HG02798 (cell line): ENCODE data around the gene SYNPO2.

Source experiments
- ATAC-seq: cut with Tn5 transposase; IDR thresholded peaks from one replicate; pipeline ENCODE4 v1.9.1; 2021; ENCODE audit warnings: mild to moderate bottlenecking; ENCODE audit not compliant: unreplicated experiment, poor library complexity

SYNPO2 gene

DNA sequence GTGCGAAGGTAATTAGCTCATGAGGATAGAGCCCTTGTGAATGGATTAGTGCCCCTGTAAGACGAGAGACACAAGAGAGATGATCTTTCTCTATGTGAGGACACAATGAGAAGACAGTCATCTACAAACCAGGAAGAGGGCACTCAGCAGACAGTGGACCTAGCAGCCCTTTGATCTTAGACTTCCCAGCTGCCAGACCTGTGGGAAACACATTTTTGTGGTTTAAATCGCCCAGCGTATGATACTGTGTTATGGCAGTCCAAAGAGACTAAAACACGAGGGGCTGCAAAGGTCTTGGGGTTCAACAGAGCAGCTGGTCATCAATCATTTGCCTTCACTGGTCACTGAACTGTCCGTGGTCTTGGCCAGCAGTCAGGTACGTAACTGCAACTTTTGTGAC, 9.2 kb upstream of the SYNPO2 start:
- ATAC-seq: no peak

DNA sequence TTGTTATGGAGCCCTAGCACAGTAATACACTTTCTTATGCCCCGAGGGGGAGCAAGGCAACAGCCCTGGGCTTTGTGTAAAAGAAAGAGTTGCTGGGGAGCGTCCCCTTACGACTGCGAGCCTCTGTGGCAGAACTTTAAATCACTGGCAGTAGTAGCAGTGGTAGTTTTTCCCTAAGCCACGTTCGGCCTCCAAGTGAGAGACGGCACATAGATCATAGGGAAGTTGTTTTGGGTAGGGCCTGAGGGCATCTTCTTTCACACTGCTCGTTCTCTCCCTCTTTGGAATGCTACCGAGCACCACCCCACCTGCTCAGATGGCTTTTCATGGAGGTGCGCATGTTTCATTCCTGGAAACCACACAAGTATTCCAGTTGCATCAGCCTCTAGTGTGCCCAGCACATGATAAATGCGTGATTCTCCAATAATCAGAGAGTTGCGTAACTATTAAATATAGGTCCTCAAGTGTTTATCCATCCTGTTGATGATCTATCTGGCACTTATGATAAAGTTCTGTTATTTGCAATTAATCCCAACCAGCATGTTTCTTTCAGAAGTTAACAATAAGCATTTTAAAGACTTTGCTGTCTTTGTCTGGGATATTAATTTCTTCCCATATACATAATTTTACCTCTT, 7.0 kb upstream of the SYNPO2 start:
- no peak for ATAC-seq

DNA sequence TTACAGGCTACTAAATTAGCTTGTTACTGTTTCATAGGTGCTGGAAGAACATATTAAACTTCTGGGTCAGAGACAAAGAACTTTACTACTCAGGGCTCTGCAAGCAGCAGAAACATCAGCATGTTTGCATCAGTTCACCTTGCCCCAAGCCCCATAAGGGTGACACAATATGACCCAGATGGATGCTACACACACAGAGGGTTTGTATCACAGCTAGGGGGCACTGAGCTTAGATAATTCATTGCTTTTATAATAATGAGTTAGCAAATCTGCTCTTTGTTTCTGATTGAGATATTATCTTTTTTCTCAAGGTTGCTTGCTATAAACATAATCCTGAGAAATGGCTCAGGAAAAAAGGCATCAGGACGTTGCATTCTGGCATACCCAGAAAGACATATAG, 4.8 kb upstream of the SYNPO2 start:
- no peak for ATAC-seq

DNA sequence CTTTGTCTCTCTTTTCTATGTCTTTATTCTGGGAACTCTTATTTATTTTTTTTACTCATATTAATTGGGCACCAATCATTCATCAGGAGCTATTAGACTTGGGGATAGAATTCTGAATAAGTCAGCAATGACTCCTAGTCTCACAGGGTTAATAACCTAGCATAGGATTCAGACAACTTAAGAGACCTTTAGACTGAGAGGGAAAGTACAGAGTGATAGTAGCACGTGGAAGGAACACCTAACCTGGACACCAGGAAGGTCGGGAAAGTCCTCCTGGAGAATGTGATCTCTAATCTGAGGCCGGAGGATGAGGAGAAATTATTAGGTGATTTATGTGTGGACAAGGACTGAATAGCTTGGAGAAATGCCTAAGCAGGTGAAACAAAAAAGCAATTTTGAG, 3.9 kb upstream of the SYNPO2 start:
- ATAC-seq: no peak

DNA sequence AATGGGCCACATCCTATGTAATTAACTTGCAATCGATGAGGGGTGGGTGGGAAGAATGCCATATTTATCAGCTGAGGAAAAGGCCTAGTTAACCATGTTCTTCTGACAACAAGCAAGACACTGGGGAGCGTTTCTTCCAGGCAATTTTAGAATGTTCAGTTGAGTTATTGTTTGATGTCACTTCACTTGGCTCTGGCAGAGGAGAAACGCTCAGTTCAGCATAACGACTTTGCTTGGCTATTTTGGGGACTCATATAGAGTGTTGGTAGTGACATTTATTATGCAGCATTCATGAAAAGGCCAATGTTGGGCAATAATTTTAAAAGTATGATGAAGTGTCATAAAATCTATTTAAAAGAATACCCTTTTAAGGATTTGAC, 648 bp downstream of the SYNPO2 start:
- ATAC-seq: no peak

DNA sequence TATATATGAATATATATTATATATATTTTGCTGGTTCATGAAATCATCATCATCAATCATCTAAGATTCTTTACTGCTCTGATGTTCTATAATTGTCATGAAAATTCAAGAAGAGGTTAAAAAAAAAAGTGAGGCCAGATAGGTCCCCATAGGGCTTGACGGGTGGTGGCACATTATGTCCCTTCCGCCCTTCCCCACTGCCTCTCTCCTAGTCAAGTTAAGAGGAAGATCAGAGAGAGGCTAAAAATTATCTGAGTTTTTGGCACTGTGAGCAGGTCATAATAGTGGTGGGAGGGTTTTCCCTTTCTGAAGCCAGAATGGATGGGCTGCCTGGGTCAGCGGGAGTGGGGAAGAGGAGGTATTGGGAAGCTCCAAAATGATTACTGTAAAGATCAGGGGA, 5.4 kb downstream of the SYNPO2 start:
- no peak for ATAC-seq

DNA sequence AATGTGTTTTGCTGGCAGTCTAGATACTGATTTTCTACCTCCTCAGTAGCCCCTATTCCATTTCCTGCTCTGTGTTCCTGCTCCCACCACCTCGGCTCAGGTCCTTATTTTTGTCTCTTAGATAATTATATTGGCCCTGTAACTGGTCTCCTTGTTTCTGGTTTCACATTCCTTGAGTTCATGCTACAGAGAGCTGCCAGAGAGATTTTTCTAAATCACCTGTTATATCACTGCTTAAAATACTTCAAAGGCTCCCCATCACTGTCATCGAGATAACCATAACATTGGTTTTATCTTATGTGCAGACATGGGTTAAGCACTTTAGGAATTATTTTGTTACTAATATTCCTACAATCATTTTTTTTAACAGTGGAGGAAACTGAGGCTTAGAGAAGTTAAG, 9.6 kb downstream of the SYNPO2 start:
- no peak for ATAC-seq

DNA sequence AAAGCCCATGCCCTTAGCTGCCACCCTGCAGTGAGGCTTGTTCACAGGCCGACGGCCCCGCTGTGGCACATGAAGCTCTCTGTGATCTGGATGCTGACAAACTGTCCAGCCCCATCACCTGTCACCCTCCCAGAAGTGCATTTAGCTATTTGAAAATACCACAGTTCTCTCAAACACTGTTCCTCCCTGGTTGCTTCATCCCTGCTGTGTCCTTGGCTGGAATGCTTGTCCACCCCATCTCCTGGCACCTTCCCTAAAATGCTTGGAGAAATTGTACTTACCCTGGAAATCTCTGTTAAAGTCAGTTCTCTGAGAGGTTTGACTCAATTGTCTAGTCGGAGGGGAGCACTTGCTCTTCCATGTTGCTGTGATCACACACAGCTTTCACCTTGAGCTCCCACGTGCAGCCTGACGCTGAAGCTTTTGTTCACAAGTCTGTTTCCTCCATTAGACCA, 10.1 kb downstream of the SYNPO2 start:
- no peak for ATAC-seq

DNA sequence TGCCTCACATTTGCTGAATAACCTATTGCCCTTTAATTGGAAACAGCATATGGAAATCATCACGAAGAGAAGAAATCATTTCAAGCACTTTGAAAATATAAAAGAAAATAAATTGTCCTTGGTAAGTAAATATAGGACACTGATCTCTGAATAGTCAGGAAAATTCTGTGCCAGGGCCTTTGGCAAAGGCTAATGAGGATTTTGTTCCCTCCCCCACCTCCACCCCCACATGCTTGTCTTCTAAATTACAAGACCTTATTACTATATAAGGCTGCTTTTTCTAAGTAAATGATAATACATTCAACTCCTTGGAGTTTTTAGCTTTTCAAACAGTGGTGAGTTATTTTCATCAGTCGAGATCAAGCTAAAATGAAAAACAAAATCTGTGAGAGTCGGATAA, 15.8 kb downstream of the SYNPO2 start:
- ATAC-seq: no peak

DNA sequence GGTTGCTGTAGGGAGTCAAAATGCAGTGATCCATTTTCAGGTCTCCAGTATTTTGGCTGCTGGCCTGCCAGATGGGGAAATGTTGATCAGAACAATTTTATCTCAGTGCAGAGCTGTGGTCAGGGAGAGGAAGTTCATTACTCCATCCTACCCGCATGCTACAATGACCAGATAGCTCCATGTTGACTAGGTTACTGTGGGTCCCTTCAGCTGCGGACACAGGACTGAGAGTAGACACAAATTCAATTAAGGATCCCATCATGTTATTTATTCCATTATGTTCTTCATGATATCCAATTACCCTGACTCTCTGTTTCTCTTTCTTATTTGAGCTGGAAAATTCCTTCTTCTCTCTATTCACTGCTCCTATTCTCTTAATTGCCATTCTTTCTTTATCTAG, 16.3 kb downstream of the SYNPO2 start:
- ATAC-seq: no peak

DNA sequence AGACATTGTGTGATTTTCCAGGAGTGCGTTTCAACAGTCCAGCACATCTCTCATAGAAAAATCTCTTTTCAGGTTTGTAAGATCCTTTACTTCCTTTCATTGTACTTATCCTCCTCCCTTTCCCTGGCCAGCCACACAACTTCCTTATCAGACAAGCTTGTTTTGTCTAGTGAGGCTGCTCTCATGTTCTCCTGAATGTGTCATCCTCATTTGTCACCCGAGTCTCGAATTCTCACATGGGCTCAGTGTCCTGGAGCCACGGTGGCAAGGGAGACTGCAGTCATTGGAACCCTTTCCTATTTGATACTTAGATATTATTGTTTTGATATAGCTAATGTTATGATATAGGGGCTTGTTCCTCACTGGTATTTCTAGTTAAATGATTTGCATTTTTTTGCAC, 16.9 kb downstream of the SYNPO2 start:
- no peak for ATAC-seq

DNA sequence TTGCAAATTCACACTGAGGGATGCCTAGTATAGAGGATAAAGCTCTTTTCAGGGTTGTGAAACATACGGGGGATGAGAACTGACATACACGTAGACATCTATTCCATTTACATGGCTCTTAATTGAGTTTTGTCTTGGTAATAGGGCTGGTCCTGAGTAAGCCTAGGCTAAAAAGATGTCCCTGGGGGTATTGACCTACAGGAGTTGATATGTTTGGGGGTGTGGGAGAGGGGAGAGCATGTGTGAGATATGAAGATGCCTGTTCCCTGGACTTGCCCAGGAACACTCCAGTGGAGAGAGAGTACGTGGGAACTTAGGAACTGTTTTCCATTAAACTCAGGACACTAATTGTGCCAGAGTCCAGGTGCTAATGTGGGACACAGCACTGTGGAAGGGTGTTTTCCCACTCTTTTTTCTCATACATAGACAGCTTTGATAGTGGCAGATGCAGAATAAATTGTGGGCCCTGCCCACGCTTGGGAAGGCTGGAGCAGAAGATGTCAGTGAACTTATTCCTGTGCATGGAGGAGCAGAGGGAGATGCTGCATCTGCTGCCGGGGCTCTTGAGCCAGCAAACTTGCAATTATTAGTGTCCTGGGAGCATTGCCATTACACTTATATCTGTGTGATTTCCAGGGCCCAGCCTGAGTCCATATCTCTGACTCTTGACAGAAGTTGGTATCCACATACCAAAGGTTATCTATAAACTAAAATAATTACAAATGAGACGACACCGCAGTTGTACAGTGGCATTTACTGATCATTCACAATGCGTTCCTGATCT, 20.7 kb downstream of the SYNPO2 start:
- ATAC-seq: no peak

DNA sequence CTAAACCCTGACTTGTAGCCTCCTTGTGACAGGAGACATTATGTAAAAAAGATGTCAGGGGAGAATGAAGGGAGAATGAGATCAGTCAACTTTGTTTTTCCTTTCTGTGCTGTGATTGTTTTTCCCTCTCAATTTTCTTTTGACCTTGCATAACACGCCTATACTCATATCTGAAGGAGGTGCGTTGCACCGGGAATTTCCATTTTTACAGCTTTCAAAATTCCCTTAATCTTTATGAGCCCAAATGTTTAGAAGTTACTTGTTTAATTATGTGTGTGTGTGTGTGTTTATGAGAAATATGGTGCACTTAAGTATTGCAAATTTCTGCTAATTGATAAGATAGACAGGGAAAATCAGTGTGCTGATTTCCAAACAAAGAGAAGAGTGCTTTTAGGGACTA, 21.6 kb downstream of the SYNPO2 start:
- no peak for ATAC-seq

DNA sequence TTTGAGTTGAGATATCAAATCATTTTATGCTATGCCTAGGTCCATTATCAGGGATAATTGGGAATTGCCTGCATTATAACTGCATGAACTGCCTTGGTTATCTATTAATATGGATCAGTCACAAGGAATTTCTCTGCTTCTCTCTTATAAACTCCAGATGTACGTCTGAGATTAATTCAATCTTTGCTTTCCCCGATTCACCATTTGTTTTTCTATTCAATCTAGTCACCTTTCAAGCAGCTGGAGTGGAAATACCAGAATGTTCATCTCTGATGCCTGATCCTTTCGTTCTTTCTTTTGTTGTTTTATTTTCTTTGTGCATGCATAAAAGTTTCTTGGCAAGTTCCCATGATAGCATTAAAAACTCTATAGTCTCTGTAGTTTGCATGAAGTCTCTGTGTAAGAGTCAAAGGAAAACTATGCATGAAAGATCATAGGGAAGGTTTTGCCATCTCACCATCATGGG, 22.6 kb downstream of the SYNPO2 start:
- ATAC-seq: no peak

DNA sequence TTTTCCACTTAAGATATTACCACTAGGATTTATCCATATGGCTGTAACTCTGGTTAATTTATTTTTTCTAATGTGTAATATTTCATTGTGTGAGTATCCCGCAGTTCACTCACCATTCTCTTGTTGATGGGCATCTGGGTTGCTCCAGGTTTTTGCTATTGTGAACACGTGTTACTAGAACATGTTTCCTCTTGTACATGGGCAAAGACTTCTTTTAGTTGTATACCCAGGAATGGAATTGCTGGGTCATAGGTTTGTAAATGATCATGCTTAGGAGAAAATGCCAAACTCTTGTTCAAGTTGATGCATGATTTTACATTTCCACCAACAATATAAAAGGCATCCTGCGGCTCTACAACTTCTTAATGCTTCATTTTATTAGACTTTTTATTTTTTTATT, 26.8 kb downstream of the SYNPO2 start:
- ATAC-seq: no peak

DNA sequence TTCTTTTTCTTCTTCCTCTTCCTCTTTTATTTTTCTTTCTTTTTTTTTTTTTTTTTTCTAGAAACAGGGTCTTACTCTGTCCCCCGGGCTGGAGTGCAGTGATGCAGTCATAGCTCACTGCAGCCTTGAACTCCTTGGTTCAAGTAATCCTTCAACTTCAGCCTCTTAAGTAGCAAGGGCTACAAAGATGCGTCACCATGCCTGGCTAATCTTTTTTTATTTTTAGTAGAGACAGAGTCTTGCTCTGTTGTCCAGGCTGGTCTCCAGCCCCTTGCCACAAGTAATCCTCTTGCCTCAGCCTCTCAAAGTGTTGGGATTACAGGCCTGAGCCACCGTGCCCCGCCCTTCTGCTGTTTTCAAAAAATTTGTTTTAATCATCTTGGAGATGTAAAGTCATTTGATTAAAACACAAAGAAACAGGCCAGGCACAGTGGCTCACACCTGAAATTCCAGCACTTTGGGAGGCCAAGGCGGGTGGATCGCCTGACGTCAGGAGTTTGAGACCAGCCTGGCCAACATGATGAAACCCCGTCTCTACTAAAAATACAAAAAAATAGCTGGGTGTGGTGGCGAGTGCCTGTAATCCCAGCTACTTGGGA, 28.1 kb downstream of the SYNPO2 start:
- no peak for ATAC-seq

DNA sequence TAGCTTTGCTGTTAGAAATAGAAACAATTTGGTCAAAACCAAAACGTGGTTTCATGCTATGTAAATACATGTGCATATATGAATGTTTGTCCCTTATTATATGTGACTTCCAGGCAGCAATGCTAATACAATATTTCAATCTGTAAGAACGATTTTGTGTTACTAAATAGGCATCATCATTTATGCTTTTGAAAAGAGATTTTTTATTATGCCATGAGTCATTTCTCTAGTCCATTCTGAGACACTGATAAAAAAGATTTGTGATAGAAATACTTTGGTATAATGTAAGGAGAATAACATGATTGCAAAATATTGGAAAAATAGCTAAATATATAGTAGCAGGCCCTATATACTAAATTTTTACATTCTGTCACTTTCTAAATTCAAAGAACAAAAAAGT, 28.9 kb downstream of the SYNPO2 start:
- ATAC-seq: no peak

DNA sequence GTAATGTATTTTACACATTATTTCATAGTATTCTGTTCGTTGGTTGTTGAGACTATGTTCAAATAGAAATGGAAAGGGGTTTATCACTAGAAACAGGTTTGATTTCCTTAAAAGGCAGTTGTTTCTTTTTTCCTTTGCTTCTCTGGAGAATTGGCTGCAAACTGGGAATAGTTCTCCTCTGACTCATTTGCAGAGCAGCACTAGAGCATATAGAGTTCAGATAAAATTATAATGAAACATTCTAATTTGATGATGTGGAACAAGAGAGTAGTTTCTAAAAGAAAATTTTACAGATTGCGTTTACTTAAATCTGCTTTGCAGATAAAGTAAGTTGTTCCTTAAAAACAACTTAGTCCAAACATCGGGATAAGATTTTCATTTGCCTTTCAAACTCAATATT, 29.7 kb downstream of the SYNPO2 start:
- no peak for ATAC-seq

DNA sequence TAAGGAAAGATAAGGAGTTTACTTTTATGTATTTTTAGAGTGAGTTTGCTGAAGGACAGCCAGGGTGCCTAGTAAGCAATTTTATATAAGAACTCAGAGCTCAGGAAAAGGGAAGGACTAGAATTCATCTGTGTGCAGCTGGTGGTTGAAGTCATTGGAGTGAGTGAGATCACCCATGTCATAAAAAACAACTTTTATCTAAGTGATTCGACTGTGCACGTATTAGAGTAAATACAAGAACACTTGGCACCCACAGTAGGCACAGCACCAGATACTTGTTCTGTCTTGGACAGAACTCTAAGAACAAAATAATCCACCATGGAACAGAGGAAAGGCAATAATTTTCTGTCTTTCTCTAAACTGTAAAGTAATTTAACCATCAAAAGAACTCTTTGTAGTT, 31.6 kb downstream of the SYNPO2 start:
- no peak for ATAC-seq

DNA sequence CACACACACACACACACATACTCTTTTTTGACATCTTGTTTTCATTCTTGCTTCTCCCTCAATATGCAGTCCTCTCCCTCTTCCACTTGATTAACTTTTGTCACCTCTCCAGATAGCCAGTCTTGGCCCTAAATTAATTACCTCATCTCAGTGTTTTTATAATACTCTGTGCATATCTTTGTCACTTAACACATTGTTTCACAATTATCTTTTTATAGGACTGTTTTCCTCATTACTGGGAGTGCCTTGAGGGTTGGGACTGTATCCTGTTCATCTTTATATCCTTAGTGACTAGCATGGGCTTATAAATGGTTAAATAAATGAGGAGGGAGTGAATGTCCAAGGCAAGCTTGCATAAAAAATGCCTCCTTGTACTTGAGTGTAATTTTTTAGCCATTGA, 33.1 kb downstream of the SYNPO2 start:
- no peak for ATAC-seq

DNA sequence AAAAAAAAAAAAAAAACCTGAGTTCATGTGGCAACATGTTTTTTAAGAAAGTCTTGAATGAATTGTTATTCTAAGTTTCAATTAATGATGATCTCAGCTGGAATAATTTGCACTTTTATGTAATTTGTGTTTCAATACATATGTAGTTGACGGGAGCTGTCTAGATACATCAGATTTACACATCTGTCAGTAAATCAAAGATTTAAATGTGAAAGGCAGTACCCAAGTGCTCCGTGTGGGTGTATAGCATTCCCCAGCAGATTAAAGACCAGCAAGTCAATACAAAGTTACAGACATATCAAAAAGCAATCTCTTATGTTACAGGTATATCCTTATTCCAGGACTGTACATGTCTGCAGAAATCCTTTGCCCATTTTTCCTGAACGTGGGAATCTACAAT, 35.2 kb downstream of the SYNPO2 start:
- ATAC-seq: no peak

DNA sequence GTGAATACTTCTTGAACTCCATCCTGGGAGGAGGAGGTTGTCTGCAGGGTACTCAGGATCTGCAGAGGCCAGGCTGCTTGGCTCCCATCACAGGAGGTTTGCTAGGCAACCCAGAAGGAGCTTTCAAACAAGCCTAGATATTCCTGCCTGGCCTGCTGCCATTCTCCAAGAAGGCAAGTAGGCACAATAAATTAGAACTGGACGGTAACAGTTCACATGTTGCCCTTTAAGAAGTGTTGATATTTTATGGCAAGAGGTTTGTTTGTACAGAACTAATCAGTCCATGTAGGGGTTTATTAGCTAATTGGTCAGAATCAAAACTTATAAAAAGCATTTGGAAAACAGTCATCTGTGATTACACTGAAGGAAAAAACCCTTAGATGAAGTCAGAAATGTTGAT, 39.3 kb downstream of the SYNPO2 start:
- ATAC-seq: no peak
